Memory B cell (primary cell): ENCODE results near the gene ARL11.

Source experiments
- ATAC-seq: fragments of 150-1000 bp; cut with Tn5 transposase; 2 replicates; pipeline ENCODE4 v1.10.0; 2021; ENCODE audit warnings: low read depth, mild to moderate bottlenecking, moderate library complexity
- DNase-seq, 2 donors: peaks; one replicate each; pipeline ENCODE4 v3.0.0; 2022; ENCODE audit warnings: low spot score in 2 of 2
- H3K27ac Mint-ChIP-seq: one replicate; pipeline ENCODE4 v1.8.0; 2022; ENCODE audit warnings: mild to moderate bottlenecking, moderate library complexity, mixed read lengths
- H3K27me3 Mint-ChIP-seq: one replicate; pipeline ENCODE4 v1.8.0; 2022; ENCODE audit warnings: mixed read lengths
- H3K36me3 Mint-ChIP-seq: one replicate; pipeline ENCODE4 v1.8.0; 2022; ENCODE audit warnings: mild to moderate bottlenecking, mixed read lengths
- H3K4me1 Mint-ChIP-seq: one replicate; pipeline ENCODE4 v1.8.0; 2022; ENCODE audit warnings: mixed read lengths
- H3K4me3 Mint-ChIP-seq: one replicate; pipeline ENCODE4 v1.8.0; 2022; ENCODE audit warnings: mild to moderate bottlenecking, moderate library complexity, mixed read lengths
- H3K9me3 Mint-ChIP-seq: one replicate; pipeline ENCODE4 v1.8.0; 2022; ENCODE audit warnings: mixed read lengths

Gene ARL11

DNA sequence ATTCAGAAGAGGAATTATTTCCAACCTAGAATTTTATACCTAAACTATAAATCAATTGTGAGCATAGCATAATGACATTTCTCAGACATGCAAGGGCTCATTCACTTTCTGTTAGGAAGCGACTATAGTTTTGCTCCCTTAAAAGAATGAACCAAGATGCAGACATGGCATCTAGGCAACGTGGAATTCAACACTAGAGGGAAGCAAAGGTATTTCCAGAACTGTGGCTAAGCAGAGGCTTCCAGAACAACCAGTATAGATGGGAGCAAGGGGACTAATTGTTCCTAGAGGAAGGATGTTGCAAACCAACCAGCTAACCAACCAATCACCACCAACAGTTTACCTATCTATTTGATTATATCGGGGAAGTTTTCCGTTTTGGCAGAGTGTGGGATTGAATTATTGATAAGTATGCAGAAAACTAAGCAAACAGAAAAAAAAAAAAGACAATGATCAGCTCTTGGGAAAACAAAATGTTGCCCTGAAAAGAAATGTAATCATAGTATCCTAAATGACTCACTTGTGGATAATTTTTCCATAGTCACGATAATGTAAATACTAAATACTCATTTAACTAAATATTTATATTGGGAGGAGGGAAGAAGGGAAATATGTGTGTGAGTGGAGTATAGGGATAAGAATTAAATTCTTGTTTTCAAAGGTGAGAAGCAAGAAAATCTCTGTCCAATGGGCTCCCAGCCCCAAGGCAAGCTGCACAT, 21.1 kb downstream of the ARL11 start:
- Mint-ChIP-seq H3K27ac (no peak overlapping the region), H3K9me3 (no peaks in the 10 kb centered on the region), H3K4me1 (peaks cover 3% of the 10 kb centered on the region), H3K4me3 (no peak overlapping the region), H3K27me3 (peaks cover 2% of the 10 kb centered on the region), H3K36me3 (peaks cover 2% of the 10 kb centered on the region)
- DNase-seq: no peak
- no peak for ATAC-seq

DNA sequence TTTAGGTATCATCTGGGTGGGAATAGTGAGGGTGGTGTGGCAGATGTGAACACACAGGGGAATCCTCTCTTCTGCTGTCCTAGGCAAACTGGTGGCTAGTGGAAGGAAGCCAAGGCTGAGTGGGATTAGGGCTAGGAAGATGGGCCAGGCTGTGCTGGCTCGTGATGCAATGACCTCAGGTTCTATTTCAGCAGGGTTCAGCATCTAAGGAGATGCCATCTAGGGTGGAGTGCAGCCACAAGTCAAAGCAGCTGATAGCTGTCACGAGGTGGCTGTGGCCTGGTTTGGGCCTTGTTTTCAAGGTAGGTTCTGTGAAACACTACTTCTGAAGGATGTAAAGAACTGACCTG, 21.6 kb downstream of the ARL11 start:
- Mint-ChIP-seq H3K36me3 (peaks cover 2% of the 10 kb centered on the region), H3K9me3 (no peaks in the 10 kb centered on the region), H3K4me3 (no peak overlapping the region), H3K27me3 (peaks cover 2% of the 10 kb centered on the region), H3K27ac (no peak overlapping the region), H3K4me1 (peaks cover 5% of the 10 kb centered on the region)
- ATAC-seq: no peak
- DNase-seq: no peak

DNA sequence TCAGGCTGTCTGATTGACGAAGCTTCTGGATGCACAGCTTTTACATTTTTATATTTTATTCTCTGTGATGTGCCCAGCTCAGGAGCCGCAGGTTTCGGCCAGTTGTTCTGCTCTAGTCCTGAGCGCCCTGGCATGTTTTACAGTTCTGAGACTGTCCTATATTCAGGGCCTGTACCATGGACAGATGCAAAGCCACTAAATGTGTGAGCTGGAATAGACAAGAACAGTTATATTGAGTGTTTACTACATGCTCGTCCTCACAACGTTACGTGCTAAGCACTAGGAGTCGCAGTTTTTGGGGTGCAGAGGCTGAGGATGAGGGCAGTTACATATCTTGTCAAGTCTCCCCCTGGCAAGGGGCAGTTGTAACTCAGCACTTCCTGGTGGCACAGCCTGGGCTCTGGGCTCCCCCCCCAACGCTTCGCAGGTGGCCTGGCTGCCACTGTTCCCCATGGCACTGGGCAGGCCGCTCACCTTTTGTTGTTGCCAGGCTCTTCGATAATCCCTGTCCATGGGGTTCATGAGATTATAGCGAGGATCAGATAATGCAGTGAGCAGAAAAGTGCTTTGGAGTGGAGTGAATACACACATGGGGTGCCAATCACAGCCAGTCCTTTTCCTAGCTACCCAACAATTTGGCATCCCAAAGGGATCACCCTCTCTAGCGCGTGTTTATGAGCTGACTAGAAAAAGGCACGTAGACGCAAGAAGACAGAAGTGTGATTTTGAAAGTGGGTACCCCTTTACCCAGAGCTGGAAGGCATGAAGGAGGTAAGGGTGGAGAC, 23.5 kb downstream of the ARL11 start:
- DNase-seq: no peak
- H3K9me3 Mint-ChIP-seq: no peaks in the 10 kb centered on the region
- H3K27ac Mint-ChIP-seq: no peak overlapping the region
- H3K4me1 Mint-ChIP-seq: peaks cover 2% of the 10 kb centered on the region
- no peak for ATAC-seq
- no peaks in the 10 kb centered on the region for H3K27me3 Mint-ChIP-seq
- H3K4me3 Mint-ChIP-seq: no peak overlapping the region
- peaks cover 2% of the 10 kb centered on the region for H3K36me3 Mint-ChIP-seq

- peak in 1 of 2 donors; percentile 19 for DNase-seq
- peak; percentile 54 for ATAC-seq
These were observed 24.3 kb downstream of the ARL11 start for GRCh38 chr13:49652355-49653305.

DNA sequence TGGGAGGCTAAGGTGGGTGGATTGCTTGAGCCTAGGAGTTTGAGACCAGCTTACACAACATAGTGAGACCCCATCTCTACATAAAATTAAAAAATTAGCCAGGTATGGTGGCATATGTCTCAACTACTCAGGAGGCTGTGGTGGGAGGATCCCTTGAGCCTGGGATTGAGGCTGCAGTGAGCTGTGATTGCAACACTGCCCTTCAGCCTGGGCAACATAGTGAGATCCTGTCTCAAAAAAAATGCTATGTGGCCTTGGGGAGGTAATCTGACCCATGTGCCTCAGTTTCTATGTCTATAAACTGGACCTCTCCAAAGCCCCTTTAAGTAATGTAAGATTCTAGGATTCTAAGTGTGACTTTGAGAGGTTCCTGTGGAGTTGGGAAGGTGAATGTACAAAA, 25.2 kb downstream of the ARL11 start:
- H3K36me3 Mint-ChIP-seq: peaks cover 2% of the 10 kb centered on the region
- H3K4me3 Mint-ChIP-seq: no peak overlapping the region
- H3K27ac Mint-ChIP-seq: no peak overlapping the region
- peaks cover 2% of the 10 kb centered on the region for H3K4me1 Mint-ChIP-seq
- H3K9me3 Mint-ChIP-seq: no peaks in the 10 kb centered on the region
- no peaks in the 10 kb centered on the region for H3K27me3 Mint-ChIP-seq
- no peak for ATAC-seq
- DNase-seq: no peak

More at GRCh38 chr13:49652355-49653305, 24.3 kb downstream of the ARL11 start:
- Mint-ChIP-seq H3K36me3 (peaks cover 2% of the 10 kb centered on the region), H3K27ac (no peak overlapping the region), H3K9me3 (no peaks in the 10 kb centered on the region), H3K27me3 (no peaks in the 10 kb centered on the region), H3K4me1 (peaks cover 2% of the 10 kb centered on the region), H3K4me3 (no peak overlapping the region)

DNA sequence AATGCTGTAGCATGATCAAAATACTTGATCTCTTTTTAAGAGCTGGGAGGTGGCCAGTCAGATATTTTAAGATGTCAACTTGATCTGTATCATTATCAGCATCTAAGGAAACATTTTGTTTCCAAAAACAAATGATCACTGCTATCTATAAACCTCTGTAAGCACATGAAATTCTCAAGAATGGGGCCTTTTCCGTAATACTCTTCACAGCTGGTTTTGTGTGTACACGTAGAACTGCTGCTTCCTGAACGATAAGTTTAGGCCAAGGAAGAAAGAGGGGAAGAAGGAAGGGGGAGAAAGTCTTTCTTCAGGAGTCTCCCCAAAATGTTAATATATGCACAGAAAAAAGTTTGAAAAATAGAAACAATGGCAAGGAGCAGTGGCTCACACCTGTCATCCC, 25.7 kb downstream of the ARL11 start:
- no peaks in the 10 kb centered on the region for H3K27me3 Mint-ChIP-seq
- DNase-seq: no peak
- peaks cover 2% of the 10 kb centered on the region for H3K4me1 Mint-ChIP-seq
- H3K9me3 Mint-ChIP-seq: no peaks in the 10 kb centered on the region
- no peak overlapping the region for H3K27ac Mint-ChIP-seq
- ATAC-seq: no peak
- no peak overlapping the region for H3K4me3 Mint-ChIP-seq
- H3K36me3 Mint-ChIP-seq: peaks cover 2% of the 10 kb centered on the region

GRCh38 chr13:49655906-49656305, 27.6 kb downstream of the ARL11 start:
- Mint-ChIP-seq H3K27ac (no peak overlapping the region), H3K4me3 (no peak overlapping the region), H3K27me3 (no peaks in the 10 kb centered on the region), H3K36me3 (peaks cover 6% of the 10 kb centered on the region), H3K9me3 (no peaks in the 10 kb centered on the region), H3K4me1 (peaks cover 2% of the 10 kb centered on the region)
- ATAC-seq (no peak), DNase-seq (no peak)

GRCh38 chr13:49657241-49657641, 28.9 kb downstream of the ARL11 start:
- peaks cover 11% of the 10 kb centered on the region for H3K36me3 Mint-ChIP-seq
- H3K4me1 Mint-ChIP-seq: peaks cover 2% of the 10 kb centered on the region
- H3K27ac Mint-ChIP-seq: no peak overlapping the region
- no peak for DNase-seq
- no peaks in the 10 kb centered on the region for H3K27me3 Mint-ChIP-seq
- H3K9me3 Mint-ChIP-seq: no peaks in the 10 kb centered on the region
- H3K4me3 Mint-ChIP-seq: no peak overlapping the region
- no peak for ATAC-seq

GRCh38 chr13:49664606-49665005, 36.3 kb downstream of the ARL11 start:
- no peaks in the 10 kb centered on the region for H3K27me3 Mint-ChIP-seq
- H3K27ac Mint-ChIP-seq: no peak overlapping the region
- peaks cover 20% of the 10 kb centered on the region for H3K36me3 Mint-ChIP-seq
- ATAC-seq: no peak
- no peaks in the 10 kb centered on the region for H3K4me1 Mint-ChIP-seq
- no peaks in the 10 kb centered on the region for H3K9me3 Mint-ChIP-seq
- DNase-seq: no peak
- H3K4me3 Mint-ChIP-seq: no peak overlapping the region

- peaks cover 15% of the 10 kb centered on the region for H3K36me3 Mint-ChIP-seq
- DNase-seq: no peak
- no peak for ATAC-seq
- H3K4me3 Mint-ChIP-seq: no peak overlapping the region
- H3K27ac Mint-ChIP-seq: no peak overlapping the region
- no peaks in the 10 kb centered on the region for H3K4me1 Mint-ChIP-seq
- H3K9me3 Mint-ChIP-seq: no peaks in the 10 kb centered on the region
- H3K27me3 Mint-ChIP-seq: no peaks in the 10 kb centered on the region
These were observed 39.5 kb downstream of the ARL11 start for GRCh38 chr13:49667773-49668172.

- no peaks in the 10 kb centered on the region for H3K27me3 Mint-ChIP-seq
These were observed 41.5 kb downstream of the ARL11 start for GRCh38 chr13:49669735-49670309.

GRCh38 chr13:49670828-49671227, 42.5 kb downstream of the ARL11 start:
- Mint-ChIP-seq H3K27me3 (no peaks in the 10 kb centered on the region), H3K4me1 (peaks cover 8% of the 10 kb centered on the region), H3K9me3 (no peaks in the 10 kb centered on the region), H3K36me3 (peaks cover 19% of the 10 kb centered on the region), H3K27ac (no peak overlapping the region), H3K4me3 (no peak overlapping the region)
- no peak for ATAC-seq
- no peak for DNase-seq

More at GRCh38 chr13:49669735-49670309, 41.5 kb downstream of the ARL11 start:
- H3K36me3 Mint-ChIP-seq: peaks cover 16% of the 10 kb centered on the region
- H3K4me3 Mint-ChIP-seq: no peak overlapping the region
- no peak for DNase-seq
- ATAC-seq: peak; percentile 48
- H3K27ac Mint-ChIP-seq: no peak overlapping the region
- peaks cover 4% of the 10 kb centered on the region for H3K4me1 Mint-ChIP-seq
- no peaks in the 10 kb centered on the region for H3K9me3 Mint-ChIP-seq

DNA sequence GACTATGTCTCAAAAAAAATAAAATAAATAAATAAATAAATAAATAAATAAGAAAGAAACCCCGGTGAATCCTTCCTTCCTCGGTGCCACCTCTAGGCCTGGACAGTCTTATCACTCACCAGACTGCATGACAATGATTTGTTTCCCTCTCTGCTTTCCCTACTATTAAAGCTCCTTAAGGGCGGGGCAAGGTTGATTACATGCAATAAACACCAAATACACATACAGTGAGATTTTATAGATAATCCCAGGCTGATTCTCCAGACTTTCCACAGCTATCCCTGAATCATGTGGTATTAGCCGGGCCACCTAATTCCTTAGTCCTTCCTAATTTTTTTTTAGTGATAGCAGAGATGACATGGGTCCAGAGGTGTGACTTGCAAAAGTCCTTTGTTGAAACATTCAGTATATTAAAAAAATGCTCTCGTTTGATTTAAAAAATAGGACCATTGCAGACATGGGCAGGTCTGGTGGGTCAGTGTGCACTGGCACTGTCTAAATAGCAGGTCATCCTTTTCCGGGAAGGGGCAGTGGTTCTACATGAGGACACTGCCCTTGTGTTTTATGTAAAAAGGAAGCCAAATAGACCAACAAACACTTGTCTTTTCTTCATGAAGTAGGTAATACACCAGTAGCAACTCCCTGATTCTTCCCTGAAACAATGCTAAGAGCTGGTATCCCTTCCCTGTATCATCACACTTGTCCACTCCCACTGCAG, 48.4 kb downstream of the ARL11 start:
- Mint-ChIP-seq H3K4me1 (peaks cover 18% of the 10 kb centered on the region), H3K4me3 (no peak overlapping the region), H3K27me3 (no peaks in the 10 kb centered on the region), H3K9me3 (no peaks in the 10 kb centered on the region), H3K36me3 (peaks cover 14% of the 10 kb centered on the region), H3K27ac (no peak overlapping the region)
- DNase-seq (no peak), ATAC-seq (no peak)
